Erythroblast (primary cell): ENCODE measurements around the gene BOK.

Experiments used
- GATA1 ChIP-seq: IDR thresholded peaks from 2 replicates; pipeline ENCODE4 v1.6.1; 2011; ENCODE audit warnings: low read depth, mild to moderate bottlenecking, control low read depth, low read length, moderate library complexity
- POLR2A ChIP-seq: IDR thresholded peaks from 2 replicates; pipeline ENCODE4 v1.6.1; 2011; ENCODE audit warnings: mild to moderate bottlenecking, low read length

DNA sequence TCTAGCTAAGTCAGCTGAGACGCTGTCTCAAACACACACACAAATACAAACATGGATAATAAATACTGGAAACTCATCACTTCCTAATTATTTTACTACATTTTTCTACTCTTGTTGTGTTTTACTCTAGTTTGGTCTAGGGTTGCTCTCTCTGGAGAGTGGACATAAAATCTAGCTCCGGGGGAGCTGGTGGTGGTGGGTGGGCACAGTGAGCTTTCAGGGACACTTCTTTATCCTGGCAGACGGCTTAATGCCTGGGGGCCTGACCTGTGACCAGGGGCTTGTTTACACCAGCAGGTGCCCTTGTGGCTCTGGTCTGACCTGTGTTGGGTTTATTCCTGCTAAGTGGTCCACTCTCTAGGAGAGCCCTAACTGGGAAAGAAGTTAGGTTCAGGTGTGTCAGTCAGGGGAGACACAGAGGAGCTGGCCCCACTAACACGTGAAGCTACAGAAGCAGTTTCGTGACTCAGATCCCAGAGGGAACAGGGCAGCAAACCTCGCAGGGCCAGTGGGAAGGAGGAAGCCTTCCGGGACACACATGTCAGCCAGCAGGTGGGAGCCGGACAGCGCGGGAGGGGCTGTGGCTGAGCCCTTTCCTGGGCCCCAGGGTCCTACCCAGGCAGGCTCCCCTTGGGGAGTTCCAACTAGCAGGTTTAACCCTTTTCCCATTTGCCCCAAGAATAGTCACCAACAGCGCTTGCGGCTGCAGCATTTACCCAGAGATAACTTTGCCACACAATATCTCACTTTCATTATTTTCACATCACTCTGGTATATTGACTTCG is 22.5 kb upstream of the BOK start:
- TF ChIP-seq POLR2A (no peak), GATA1 (no peak)
